C4-2B (cell line): ENCODE data around the gene TRPV3.
"Not testable (repeated sequence)": the region's sequence is repeated elsewhere in the genome, so short reads cannot be mapped to it uniquely, and the experiment has no call there.

Experiments used
- H3K27ac ChIP-seq: fragments of 450-650 bp; 2 replicates; pipeline ENCODE4 v1.5.1; 2017
- ZFX ChIP-seq: fragments of 450-650 bp; IDR thresholded peaks from 2 replicates; pipeline ENCODE4 v1.6.1; 2017
- TF ChIP-seq, protein P1 (sequence below): fragments of 450-650 bp; conservative IDR thresholded peaks from 2 replicates; pipeline ENCODE4 v1.5.1; 2017; ENCODE audit warnings: mild to moderate bottlenecking

TRPV3 gene

DNA sequence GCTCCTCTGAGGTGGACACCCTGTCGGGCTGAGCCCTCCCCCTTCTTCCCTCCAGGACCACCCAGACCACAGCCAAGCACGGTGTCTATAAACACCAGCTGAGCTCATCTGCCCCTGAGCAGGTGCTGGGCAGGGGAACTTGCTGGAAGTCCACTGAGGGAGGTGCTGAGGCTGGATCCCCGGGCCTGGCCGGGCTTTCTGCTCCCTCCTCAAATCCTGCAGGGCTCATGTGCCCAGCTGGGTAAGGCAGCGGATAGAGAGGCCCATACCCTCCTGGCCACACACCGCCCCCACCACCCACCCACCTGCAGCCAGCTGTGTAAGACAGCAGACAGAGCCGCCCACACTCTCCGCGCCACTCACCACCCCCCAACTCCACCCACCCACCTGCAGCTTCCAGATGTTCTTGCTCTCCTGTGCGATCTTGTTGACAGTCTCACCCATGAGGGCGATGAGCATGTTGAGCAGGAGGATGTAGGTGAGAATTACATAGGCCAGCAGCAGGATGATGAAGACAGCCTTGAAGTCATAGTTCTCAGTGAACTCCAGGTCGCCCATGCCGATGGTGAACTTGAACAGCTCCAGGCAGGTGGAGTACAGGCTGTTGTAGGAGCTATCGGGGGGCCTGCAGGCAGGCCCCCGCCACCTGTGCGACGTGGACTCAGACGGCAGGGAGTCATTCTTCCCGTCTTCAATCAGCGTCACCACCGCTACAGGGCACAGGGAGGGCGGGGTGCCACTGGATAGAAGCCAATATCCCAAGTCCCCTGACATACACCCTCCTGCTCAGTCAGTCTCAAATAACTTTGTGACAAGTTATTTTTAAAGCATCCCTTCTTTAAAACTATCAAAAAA lies 15.9 kb upstream of the TRPV3 start:
- TF ChIP-seq, protein P1, sequence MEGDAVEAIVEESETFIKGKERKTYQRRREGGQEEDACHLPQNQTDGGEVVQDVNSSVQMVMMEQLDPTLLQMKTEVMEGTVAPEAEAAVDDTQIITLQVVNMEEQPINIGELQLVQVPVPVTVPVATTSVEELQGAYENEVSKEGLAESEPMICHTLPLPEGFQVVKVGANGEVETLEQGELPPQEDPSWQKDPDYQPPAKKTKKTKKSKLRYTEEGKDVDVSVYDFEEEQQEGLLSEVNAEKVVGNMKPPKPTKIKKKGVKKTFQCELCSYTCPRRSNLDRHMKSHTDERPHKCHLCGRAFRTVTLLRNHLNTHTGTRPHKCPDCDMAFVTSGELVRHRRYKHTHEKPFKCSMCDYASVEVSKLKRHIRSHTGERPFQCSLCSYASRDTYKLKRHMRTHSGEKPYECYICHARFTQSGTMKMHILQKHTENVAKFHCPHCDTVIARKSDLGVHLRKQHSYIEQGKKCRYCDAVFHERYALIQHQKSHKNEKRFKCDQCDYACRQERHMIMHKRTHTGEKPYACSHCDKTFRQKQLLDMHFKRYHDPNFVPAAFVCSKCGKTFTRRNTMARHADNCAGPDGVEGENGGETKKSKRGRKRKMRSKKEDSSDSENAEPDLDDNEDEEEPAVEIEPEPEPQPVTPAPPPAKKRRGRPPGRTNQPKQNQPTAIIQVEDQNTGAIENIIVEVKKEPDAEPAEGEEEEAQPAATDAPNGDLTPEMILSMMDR, result no peak
- no peak for TF ChIP-seq ZFX
- H3K27ac ChIP-seq, result no peak overlapping the region

DNA sequence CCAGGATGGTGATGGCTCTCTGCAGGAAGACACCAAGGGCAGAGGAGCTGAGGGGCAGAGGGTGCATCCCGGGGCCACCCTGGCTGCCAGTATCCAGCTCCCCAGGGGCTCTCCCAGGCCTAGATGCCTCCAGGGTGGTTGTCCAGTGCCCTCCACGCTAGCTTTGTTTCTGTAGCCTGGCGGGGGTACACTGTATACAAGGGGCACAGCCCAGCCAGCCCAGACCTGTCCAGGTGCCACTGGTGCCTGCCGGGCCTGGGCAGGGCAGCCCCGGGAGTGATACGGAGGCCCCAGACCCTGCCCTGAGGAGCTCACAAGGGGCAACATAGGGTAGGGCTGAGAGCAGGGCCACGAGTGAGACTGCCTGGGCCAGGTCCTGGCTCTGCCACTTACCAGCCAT lies 14.6 kb upstream of the TRPV3 start:
- TF ChIP-seq, protein P1, result no peak
- no peak for TF ChIP-seq ZFX
- H3K27ac ChIP-seq, result no peak overlapping the region

DNA sequence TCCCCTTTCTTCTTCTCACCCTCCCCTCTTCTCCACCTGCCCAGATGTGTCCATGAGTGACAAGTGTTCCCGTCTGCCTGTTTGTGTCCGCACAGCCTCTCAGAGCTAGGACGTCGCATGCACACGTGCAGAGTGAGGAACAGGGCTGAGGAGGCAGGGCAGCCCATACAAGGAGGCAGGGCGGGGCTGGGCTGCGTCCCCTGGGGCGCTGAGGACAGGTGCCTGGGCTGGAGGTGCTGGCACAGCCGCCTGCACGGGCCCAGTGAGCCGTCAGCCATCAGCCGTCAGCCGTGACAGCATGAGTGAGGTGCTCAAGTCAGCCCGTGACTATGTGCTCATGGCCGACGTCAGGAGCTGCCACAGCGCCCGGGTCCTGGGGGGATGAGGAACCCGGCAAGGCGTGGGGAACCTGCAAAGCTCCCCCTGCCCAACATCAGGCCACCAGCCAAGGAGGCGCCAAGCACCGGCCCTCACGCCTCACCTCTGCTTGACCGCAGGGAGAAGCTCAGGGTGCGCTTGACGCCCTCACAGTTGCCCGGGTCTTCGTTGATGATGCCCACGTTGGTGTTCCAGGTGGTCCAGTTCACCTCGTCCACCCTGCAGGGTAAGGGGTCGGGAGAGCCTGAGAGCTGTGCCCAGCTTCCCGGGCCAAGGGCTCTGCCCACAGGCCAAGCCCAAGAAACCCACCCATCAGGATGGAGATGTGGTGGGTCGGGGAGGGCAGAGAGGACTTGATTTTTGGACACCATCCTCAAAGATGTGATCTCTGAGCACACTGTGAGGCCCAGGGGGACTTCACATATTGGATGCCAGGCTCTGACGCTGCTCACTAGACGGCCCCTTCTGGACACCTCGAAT lies 13.7 kb upstream of the TRPV3 start:
- no peak overlapping the region for H3K27ac ChIP-seq
- no peak for TF ChIP-seq ZFX
- TF ChIP-seq, protein P1, result no peak

DNA sequence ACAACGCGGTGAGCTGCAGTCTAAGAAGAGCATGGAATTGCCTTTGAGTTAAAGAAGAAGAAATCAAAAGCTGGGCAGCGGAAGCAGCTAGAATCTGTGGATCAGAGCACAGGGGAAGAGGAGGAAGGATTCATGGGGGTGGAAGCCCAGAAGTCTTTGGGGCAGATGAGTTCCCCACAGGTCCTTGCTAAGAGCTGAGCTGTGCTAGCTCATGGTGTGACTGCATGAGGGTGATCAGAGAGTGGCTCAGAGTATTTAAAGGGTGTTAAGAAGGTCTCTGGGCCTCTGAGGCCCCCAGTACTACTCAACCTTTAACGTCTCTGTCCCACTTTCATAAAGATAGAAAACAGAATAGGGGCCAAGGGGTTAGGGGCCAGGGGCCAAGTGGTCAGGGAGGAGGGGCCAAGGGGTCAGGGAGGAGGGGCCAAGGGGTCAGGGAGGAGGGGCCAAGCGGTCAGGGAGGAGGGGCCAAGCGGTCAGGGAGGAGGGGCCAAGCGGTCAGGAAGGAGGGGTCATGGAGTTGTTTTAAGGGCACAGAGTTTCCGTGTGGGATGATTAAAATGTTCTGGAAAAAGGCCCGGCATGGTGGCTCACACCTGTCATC lies 12.0 kb upstream of the TRPV3 start:
- TF ChIP-seq ZFX, result no peak
- H3K27ac ChIP-seq, result no peak overlapping the region

DNA sequence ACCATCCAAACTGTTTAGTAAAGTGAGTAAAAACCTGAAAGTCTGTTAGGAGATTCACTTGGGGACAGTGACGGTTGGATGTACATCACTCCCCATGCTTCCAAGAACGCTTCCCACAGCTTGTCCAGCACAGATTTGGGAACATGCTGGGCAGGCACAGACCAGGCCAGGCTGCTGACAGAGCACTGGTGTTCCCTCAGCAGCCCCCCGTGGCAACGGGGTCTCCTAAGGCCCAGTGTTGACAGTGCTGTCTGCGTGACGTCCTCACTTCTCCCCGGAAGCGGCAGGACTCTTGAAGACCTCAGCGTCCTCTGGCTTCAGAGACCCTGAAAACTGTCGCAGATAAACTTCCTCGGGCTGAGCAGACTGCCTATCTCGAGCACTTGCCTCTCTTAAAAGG lies 8.9 kb upstream of the TRPV3 start:
- H3K27ac ChIP-seq, result no peak overlapping the region
- TF ChIP-seq, protein P1, result no peak
- TF ChIP-seq ZFX, result no peak

DNA sequence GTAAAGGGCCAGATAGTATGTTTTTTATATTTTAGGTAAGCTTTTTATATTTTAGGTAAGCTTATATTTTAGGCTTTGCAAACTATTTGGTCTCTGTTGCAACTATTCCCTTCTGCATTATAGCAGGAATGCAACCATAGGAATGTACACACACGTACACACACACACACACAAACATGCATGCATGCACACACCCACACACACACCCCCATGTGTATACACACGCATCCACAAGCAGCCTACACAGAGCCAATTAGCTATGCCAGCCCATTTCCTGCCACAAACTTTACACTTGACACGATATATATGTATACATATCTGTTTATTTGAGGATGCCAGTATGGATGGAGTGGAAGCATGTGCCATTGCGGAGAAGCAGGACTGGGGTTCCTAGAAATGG lies 7.5 kb upstream of the TRPV3 start:
- no peak overlapping the region for H3K27ac ChIP-seq
- TF ChIP-seq, protein P1, result no peak
- TF ChIP-seq ZFX, result no peak

DNA sequence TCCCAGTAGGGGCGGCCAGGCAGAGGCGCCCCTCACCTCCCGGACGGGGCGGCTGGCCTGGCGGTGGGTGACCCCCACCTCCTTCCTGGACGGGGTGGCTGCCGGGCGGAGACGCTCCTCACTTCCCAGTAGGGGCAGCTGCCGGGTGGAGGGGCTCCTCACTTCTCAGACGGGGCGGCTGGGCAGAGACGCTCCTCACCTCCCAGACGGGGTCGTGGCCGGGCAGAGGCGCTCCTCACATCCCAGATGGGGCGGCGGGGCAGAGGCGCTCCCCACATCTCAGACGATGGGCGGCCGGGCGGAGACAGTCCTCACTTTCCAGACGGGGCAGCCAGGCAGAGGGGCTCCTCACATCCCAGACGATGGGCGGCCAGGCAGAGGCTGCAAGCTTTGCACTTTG lies 6.6 kb upstream of the TRPV3 start:
- not testable (repeated sequence) for H3K27ac ChIP-seq

DNA sequence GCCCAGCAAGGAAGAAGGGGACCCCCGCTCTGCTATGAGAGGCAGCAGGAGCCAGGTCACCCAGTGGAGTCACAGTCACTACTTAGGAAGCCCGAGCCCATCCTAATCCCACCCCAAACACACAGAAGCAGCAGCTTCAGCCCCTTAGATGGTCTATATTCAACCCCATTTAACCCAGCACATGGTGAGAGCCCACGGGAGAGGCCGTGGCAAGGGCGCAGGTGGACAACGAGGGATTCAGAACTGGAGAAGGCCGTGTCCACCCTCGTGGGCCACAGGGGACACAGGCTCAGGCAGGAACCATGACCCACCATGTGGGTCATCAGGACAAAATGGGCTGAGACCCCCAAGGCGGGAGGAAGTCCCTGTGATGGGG lies 1.6 kb upstream of the TRPV3 start:
- TF ChIP-seq, protein P1, result no peak
- no peak for TF ChIP-seq ZFX
- H3K27ac ChIP-seq, result no peak overlapping the region
